Measurements from ENCODE around the gene CLK2.

GRCh38 chr1:155300553-155301329 is 27.4 kb upstream of the CLK2 start:
- TF ChIP-seq POLR2A (IDR thresholded peaks at IDR 0.05; ENCODE audit: control extremely low read depth in 1 of 2, low read depth in 2 of 2, low read length in 2 of 2) (no peak), CTCF (IDR thresholded peaks at IDR 0.05; ENCODE audit: control extremely low read depth in 1 of 3, insufficient read depth in 1 of 3, low read depth in 1 of 3, low read length in 3 of 3) (no peak), SIRT6 (IDR thresholded peaks at IDR 0.05; ENCODE audit: low read length) (no peak), YY1 (IDR thresholded peaks at IDR 0.05; ENCODE audit: low read depth, low read length) (no peak)
- TF ChIP-seq, protein P1, sequence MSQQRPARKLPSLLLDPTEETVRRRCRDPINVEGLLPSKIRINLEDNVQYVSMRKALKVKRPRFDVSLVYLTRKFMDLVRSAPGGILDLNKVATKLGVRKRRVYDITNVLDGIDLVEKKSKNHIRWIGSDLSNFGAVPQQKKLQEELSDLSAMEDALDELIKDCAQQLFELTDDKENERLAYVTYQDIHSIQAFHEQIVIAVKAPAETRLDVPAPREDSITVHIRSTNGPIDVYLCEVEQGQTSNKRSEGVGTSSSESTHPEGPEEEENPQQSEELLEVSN (IDR thresholded peaks at IDR 0.05): no peak

All from H1 (cell line).